Thyroid gland (tissue), 4 donors: ENCODE data around the gene UFSP2.

Experiments used
- CTCF ChIP-seq, 6 experiments: fragments of 200-600 bp in 3 of 6; fragments of 450-650 bp in 3 of 6; sonication (generic) in 3 of 6; IDR thresholded peaks; one replicate each; pipeline ENCODE4 v1.5.1; 2016 to 2019; ENCODE audit warnings: antibody characterized with exemption in 6 of 6, mild to moderate bottlenecking in 2 of 6, inconsistent platforms in 1 of 6, moderate library complexity in 1 of 6
- POLR2A ChIP-seq, 2 donors: fragments of 450-650 bp; IDR thresholded peaks; one replicate each; pipeline ENCODE4 v1.6.1; 2017; ENCODE audit warnings: antibody characterized with exemption in 2 of 2, mild to moderate bottlenecking in 2 of 2, moderate library complexity in 1 of 2

DNA sequence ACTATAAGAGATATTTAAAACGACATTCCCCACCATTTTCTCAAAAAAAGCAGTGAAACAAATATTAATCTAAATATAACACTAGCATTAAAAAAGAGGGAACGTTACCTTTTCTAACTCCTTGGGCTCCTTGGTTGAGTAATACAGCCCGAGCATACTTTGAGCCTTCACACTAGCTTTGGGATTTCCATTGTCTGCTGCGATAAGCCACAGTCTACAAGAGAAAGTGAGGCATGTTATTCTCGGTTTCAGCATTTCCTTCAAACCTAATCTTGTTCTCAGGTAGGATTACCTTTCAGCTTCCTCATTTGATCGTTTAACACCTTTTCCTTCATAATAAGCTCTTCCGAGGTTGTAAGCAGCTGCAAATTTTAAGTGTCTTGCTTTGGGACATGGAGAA is 51.7 kb downstream of the UFSP2 start:
- no peak for TF ChIP-seq CTCF (IDR thresholded peaks at IDR 0.05)
- TF ChIP-seq POLR2A (IDR thresholded peaks at IDR 0.05), result no peak
